A673 (cell line): ENCODE data around the gene SEMA5B.

ENCODE experiments used
- CTCF ChIP-seq: fragments of 300-800, 200-600 bp; sonication (generic); conservative IDR thresholded peaks from 2 replicates; pipeline ENCODE4 v1.5.1; 2017; ENCODE audit warnings: low read depth, mild to moderate bottlenecking, antibody characterized with exemption, low read length, moderate library complexity, mixed read lengths
- EZH2 ChIP-seq: fragments of 200-600 bp; sonication (generic); IDR thresholded peaks from 2 replicates; pipeline ENCODE4 v1.6.1; 2017; ENCODE audit warnings: borderline replicate concordance, low read depth, mild to moderate bottlenecking, mixed read lengths, antibody characterized with exemption, low read length; ENCODE audit not compliant: poor library complexity, severe bottlenecking

DNA sequence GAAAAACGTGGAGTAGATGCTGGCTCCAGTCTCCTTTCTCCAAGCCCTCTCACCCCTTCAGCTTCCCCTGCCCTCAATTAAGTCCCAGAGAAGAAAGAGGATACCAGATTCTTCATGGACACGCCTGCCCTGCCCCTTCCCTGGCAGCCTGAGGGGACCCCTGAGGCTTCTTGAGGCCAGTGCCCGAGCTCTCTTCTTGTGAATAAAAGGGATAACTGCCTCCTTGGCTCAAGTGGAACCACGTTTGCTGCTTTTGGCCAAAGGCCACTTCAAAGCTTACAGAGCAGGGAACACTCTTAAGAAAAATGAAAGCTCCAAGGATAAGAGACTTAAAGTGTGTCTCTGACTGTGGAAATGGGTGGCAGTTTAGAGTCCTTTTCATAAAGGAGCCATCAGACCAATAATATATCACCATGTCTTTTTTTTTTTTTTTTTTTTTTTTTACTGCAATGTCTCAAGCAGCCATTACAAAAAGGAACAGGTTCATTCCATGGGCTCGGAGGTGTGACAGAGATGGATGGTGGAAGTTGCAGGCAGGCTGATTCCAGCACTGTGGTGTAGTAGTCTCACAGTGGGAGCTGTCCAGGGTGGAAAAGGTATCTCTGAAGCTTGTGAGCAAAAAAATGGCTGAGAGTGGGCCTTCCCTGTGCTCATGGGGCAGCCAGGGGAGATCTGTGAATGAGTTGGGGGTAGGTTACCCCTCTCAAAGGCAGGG, 108.8 kb downstream of the SEMA5B start:
- no peak for TF ChIP-seq CTCF
- no peak for TF ChIP-seq EZH2
